HG02884 (cell line): ENCODE data around the gene RANBP3.
"Not testable (repeated sequence)": the region's sequence is repeated elsewhere in the genome, so short reads cannot be mapped to it uniquely, and the experiment has no call there.

Experiments
- ATAC-seq: cut with Tn5 transposase; IDR thresholded peaks from one replicate; pipeline ENCODE4 v1.9.1; 2021; ENCODE audit warnings: mild to moderate bottlenecking, moderate library complexity; ENCODE audit not compliant: unreplicated experiment

RANBP3 gene

DNA sequence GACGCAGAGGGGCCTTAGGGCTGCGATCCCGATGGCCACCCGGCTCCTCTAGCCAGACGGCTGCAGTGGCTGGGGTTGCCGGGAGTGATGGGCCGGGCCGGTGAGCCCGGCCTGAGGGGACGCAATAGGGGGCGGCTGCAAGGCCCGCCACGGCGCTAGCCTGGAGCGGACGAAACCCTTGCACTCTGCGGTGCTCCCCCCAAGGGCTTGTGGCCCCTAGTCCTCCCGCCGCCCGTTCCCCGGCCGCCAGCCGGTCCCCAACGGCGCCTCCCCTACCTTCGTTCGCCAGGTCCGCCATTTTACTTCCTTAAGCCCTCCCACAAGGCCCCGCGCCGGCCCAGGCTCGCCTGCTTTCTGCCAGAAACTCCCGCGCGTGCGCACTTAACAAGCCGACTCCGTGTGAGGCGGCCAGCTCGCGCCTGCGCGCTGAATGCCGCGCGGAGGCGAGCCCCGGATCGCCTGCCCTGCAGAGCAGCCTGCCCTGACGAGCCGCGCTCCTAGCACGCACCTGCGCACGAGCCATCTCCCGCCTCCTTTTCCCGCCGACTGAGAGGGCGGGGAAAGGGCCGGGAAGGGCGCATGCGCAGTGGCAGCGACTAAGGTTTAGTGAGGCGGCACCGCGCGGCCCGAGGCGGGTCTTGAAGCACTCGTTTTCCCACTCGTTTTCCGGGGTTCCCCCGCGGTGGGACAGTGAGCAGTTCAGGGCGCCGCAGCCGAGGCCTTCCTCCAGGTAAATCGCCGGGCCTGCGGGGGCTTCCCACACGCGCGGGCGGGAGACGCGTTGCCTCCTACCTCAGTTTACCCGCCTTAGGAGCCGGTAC lies at the start of gene RANBP3:
Gene RANBP3 (minus strand): TSS at position 356 of the 821 bp plus-strand sequence. CDS start 58 bp downstream, at position 298.
- peak; percentile 85 for ATAC-seq

- ATAC-seq = no peak
Observed at GRCh38 chr19:6026390-6027227, 48.7 kb upstream of the RANBP3 start.

DNA sequence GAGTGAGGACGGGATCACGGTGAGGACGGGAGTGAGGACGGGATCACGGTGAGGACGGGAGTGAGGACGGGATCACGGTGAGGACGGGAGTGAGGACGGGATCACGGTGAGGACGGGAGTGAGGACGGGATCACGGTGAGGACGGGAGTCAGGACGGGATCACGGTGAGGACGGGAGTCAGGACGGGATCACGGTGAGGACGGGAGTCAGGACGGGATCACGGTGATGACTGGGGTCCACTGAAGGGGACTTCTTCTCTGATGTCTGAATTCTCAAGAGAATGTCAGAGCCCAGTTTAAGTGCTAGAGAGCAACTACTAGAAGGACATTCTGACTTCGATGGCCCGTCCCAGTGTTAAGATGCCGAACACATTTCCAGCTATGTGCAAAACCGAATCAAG lies 46.8 kb upstream of the RANBP3 start:
- not testable (repeated sequence) for ATAC-seq

- ATAC-seq = no peak
Observed at GRCh38 chr19:6023936-6024335, 46.0 kb upstream of the RANBP3 start.

GRCh38 chr19:6023085-6023682 lies 45.2 kb upstream of the RANBP3 start:
- ATAC-seq = no peak

- ATAC-seq = no peak
Observed at GRCh38 chr19:6022570-6023064, 44.7 kb upstream of the RANBP3 start.

DNA sequence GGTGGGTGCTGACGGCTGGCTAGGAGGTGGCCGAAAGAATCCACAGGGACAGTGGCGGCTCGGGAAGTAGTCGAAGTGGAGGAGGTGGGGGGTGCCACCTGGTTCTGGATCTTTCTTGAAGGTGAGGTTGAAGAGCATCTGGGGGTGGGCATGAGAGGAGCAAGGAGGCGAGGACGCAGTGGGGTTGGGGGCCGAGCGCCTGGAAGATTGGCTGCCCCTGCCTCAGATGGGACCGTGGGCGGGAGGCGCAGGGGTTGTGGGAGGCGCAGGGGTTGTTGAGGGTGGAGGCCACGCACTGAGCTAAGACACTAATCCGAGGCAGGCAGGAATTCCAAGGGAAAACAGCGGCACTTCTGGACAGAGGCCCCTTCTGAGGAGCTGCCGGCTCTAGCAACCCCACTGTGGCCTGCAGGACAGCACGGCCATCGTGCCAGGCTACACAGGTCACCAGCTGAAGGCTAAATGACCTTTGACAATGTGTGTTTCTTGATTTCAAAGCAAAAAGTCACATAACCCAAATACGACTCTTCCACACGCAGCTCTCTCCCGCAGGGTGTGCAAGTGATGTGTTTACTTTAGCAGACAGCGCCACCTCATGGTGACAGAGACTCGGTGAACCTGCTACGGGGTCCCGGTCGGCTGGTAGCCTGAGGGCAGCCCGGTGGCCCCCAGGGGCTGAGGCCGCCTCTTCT lies 44.1 kb upstream of the RANBP3 start:
- ATAC-seq = no peak

- no peak for ATAC-seq
Observed at GRCh38 chr19:6020972-6021805, 43.2 kb upstream of the RANBP3 start.

- no peak for ATAC-seq
Observed at GRCh38 chr19:6020166-6020882, 42.4 kb upstream of the RANBP3 start.

DNA sequence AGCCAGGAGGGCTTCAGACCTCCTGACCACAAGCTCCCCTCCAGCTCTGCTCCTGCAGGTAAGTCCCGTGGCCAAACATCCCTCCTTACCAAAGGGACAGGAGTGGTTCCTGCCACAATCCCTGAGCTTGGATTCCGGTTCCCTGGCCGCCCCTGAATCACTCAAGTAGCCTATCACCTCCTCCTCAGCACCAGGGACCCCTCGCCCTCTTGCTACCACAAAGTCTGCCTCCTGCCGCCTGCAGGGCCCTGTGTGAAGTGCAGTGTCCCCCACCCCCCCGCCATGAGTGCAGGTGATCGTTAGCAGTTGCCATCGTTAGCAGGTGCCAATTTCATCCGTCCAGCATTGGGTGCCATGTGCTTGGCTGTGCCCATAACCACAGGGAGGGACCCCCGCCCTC lies 40.8 kb upstream of the RANBP3 start:
- ATAC-seq = no peak

DNA sequence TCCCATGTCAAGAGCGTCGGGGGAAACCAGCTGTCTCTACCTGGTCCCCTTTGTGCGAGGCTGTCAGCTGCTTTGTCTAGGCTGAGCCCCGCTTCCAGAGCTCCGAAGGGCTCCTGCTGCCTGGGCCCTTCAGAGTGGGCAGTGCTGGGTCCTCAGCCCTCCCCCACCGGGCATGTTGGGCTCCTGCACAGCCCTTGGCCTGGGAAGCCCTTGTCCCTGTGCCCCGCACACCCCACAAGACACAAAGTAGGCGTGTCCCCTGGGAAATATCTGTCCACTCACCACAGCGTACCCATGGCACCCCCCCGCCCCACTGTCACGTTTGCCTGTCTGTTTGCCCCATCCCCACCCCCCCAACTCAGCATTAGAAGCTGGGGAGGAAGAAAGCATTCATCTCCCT lies 39.6 kb upstream of the RANBP3 start:
- ATAC-seq = no peak

DNA sequence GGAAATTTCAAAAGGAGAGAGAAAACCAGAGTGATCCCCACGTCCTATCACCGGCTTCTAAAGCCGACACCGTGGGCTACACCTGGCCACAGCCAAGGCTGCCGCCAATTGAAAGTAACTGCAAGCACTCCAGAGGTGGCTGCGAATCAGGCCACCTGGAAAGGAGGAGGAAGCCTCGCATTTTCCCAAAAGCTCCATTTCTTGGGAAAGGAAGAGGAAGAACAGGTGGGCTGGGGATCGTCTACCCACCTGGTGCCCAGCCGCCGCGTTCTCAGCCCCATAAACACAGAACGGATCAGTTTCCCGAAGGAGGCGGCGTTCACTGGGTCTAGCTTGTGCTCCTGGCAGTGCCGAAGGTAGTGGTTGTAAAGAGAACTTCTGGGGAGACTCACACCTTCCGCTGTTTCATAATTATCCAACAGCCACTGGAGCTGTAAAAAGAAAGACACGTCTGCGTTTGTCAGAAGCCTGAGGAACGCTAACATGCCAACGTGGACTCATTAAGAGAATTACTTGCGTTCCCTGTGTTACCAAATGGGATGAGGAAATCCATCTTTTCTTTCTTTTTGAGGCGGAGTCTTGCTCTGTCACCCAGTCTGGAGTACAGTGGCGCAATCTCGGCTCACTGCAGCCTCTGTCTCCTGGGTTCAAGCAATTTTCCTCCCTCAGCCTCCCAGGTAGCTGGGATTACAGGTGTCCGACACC lies 38.1 kb upstream of the RANBP3 start:
- no peak for ATAC-seq

DNA sequence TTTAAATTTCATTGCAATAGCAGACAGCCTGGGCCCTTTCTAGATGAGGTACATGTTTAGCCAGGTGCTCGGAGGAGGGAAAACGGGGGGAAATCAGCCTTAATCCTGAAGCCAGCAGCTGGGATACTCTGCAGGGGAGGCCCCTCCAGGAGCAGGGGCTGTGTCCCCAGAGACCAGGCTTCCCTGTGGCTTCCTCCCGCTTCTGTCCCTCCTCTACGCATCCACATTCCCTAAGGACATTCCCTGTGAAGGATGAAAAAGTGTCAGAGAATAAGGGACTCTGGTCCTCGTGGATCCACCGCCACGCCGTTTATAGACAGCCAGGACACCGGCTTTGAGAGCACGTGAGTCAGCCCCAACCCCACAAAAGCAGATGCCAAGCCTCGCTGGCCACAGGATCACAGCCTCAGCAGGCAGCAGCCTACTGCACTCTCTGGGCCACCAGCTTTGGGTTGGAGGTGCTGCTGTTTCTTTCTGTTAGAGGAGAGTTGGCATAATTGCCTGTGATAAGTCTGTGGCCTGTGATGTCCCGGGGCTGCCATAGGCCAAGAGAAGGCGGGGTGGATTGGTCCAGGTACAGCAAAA lies 36.7 kb upstream of the RANBP3 start:
- ATAC-seq = no peak

DNA sequence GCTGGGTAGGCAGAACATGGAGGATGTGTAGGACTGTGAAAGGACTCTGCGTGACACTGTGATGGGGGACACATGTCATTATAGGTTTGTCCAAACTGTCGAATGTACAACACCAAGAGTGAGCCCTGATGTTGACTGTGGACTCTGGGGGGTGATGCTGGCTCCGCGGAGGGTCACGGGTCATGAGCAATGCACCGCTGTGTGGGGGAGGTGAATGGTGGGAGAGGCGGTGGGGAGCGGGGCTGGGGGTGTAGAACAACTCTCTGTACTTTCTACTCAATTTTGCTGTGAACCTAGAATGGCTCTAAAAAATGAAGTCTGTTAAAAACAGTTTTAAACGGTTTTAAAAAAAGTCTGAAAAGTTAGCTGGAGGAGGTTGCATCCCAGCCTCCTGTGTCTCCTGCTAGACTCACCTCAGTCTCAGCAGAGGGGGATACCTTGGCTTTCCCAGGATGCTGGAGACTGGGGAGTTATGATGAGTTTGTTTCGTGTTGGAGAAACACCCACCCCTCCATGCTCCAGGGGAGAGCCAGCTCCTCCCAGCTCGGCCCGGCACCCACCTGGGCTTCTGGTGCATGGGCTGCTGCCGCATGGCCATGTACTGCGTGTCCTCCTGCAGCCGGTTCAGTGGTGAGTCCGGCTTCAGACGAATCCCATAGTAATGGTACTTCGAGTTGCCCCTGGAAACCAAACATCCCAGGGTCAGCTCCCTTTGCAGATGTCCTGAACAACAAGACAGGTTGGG lies 34.7 kb upstream of the RANBP3 start:
- no peak for ATAC-seq

- ATAC-seq = no peak
Observed at GRCh38 chr19:6011794-6012193, 33.9 kb upstream of the RANBP3 start.

DNA sequence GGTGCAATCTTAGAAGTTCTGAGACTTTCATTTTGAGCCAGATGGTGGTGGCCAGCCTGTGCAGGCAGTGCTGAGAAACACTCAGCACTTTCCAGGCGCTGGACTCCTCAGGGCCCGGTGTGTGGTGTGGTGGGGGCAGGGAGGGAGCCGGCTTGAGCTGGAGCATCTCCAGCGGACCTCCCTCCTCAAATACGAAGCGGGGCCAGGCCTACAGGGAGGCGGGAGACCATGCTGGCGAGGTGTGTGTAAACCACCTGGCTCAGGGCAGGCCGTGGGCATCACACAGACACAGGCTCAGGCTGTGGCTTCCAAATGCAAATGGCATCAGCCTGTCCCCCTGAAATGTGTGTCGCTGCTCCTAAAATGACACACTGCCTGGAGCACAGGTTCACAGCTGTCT lies 33.3 kb upstream of the RANBP3 start:
- ATAC-seq = no peak

- no peak for ATAC-seq
Observed at GRCh38 chr19:6010107-6010506, 32.2 kb upstream of the RANBP3 start.

- no peak for ATAC-seq
Observed at GRCh38 chr19:6007866-6008265, 29.9 kb upstream of the RANBP3 start.
